Upper lobe of left lung (tissue), 4 donors: ENCODE measurements around the gene NMB.

Experiments used
- EP300 ChIP-seq, 4 donors: sonication (generic); formaldehyde crosslinking; IDR thresholded peaks; one replicate each; pipeline ENCODE4 v1.5.1; 2017; ENCODE audit warnings: antibody characterized with exemption in 4 of 4, control low read depth in 2 of 4
- POLR2AphosphoS5 ChIP-seq, 2 donors: sonication (generic); formaldehyde crosslinking; IDR thresholded peaks; one replicate each; pipeline ENCODE4 v1.5.1; 2017; ENCODE audit warnings: antibody characterized with exemption in 2 of 2

- TF ChIP-seq POLR2AphosphoS5 (IDR thresholded peaks at IDR 0.05), result no peak
- TF ChIP-seq EP300 (IDR thresholded peaks at IDR 0.05), result no peak
Observed at GRCh38 chr15:84685304-84685703, 27.3 kb upstream of the NMB start.
